Left colon (tissue), 2 donors: ENCODE data around the gene PPP2CA. TPM values are rescaled to one million over a fixed set of nuclear protein-coding genes. Genes with fewer than 3 reads are reported as not detected.
"Not testable (repeated sequence)": the region's sequence is repeated elsewhere in the genome, so short reads cannot be mapped to it uniquely, and the experiment has no call there.

Experiments used
- ATAC-seq: fragments of 200-7000 bp; cut with Tn5 transposase; one replicate; pipeline ENCODE4 v1.9.1; 2020; ENCODE audit warnings: mild to moderate bottlenecking, moderate library complexity
- DNase-seq, 2 donors: peaks; one replicate each; pipeline ENCODE4 v3.0.0-alpha.2; 2020
- intact Hi-C, 2 donors: fragments of 100-400 bp; cut with DNase I in 1 of 2; cut with micrococcal nuclease in 1 of 2; formaldehyde crosslinking; loops; one replicate each; pipeline versions ENCODE4 v1.11.2 to v1.14.0; 2022; cut with DNase I, micrococcal nuclease
- total RNA-seq, 2 donors: library from RNA; stranded (reverse); fragmentation: NEBNext Ultra II Directional; extraction: Animal tissue kit (Norgen Biotek cat#: 25700); gene quantifications; one replicate each; pipeline ENCODE4 v1.2.1, GENCODE V29; 2021
- donor health status: DM: no; HTN: no; CAD: no.
- donor health status: DM: yes; HTN: yes; CAD: no.

PPP2CA gene
- total RNA-seq, 2 donors from 2014 or later = 117 to 119 TPM

- ATAC-seq = no peak
- DNase-seq = no peak
- intact Hi-C loops = no loop called here
Observed at GRCh38 chr5:134247428-134248224, 21.8 kb upstream of the PPP2CA start.

GRCh38 chr5:134246771-134247427, 21.0 kb upstream of the PPP2CA start:
- intact Hi-C loops = no loop called here
- no peak for ATAC-seq
- no peak for DNase-seq

- intact Hi-C loops = no loop called here
- DNase-seq (no peak), ATAC-seq (no peak)
Observed at GRCh38 chr5:134245692-134246091, 19.8 kb upstream of the PPP2CA start.

DNA sequence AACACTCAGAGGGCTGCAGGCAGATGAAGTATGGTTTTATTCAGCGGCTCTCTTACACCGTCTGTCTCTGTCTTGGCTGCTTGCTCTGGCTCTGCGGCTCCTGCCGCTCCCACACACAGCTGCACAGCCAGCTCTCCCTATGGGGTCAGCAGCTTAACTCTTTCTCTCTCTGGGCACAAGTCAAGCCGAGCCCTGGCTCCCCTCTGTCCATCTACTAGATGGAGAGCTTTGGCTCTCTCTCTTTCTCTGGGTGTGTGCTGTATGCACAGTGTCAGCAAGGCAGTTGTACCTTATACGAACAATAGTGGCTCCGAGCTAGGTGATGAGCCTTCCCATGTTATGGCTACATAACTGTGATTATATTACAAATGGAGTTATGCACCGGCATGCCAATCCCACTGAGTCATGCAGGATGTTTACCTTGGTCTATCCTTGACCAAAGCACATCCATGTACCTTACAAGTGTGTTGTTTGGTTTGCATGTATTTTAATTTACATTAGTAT, 19.3 kb upstream of the PPP2CA start:
- DNase-seq = no peak
- intact Hi-C loops = no loop called here
- peak; percentile 54 for ATAC-seq

- DNase-seq (no peak), ATAC-seq (no peak)
- intact Hi-C loops = no loop called here
Observed at GRCh38 chr5:134242146-134242545, 16.3 kb upstream of the PPP2CA start.

DNA sequence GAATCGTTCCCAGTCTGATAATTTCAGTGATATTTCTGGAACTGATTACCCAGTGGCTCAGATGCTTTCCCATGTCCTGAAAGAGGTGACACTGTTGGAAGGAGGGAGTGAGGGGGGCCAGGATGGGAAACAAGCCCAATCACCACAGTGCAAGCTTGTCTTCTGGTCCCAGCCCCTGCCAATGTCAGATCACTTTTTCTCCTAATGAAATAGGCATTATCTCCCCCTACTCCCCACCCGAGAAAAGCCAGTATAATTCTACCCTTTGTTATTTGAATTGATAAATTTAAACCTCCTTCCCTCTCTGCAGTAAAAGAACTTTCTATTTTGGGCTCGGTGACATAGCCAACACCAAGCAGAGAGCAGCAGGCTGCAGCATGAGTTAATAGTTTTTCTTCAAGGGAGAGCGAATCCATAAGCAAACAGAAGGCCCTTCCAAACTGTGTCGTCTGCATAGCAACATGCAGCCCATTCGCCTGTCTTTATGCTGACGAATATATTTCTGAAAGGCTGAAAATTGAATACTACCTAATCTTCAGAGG, 14.6 kb upstream of the PPP2CA start:
- ATAC-seq = no peak
- intact Hi-C loops = no loop called here
- no peak for DNase-seq

GRCh38 chr5:134236820-134237219, 10.9 kb upstream of the PPP2CA start:
- intact Hi-C loops = no loop called here
- ATAC-seq (no peak), DNase-seq (no peak)

- intact Hi-C loops = no loop called here
- ATAC-seq = no peak
- DNase-seq = no peak
Observed at GRCh38 chr5:134236318-134236717, 10.4 kb upstream of the PPP2CA start.

DNA sequence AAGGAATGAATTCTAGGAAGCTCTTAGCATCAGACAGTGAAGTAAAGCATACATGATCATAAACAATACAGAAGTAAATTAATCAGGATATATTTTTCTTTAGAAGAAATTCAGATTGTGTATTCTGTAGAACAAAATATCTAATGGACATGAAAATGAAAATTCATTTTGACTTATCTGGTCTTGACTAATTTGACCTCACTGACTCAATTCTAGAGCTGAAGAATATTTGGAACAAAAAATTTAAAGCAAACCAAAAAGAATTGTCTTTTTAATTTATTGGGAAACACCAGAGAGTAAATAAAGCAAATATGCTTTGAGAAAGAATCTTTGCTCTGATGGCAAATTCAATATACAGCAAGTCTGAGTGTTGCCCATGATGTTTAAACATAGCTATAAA, 2.8 kb upstream of the PPP2CA start:
- no peak for ATAC-seq
- DNase-seq = no peak
- intact Hi-C loops = no loop called here

DNA sequence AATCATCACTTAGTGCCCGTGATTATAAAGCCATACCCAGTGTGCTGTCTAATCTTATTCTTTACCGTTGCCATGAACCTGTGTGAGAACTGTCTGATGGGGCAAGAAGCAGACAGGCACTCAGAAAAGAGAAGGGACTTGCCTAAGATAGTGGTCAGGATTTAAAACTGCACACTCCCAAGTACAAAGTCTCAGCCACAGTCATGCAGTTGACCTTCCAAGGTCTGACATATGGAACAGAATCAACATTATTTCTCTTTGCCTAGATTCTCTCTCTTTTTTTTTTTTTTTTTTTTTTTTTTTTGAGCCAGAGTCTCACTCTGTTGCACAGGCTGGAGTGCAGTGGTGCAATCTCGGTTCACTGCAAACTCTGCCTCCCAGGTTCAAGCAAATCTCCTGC, 1.9 kb upstream of the PPP2CA start:
- intact Hi-C loops = no loop called here
- ATAC-seq (no peak), DNase-seq (no peak)

DNA sequence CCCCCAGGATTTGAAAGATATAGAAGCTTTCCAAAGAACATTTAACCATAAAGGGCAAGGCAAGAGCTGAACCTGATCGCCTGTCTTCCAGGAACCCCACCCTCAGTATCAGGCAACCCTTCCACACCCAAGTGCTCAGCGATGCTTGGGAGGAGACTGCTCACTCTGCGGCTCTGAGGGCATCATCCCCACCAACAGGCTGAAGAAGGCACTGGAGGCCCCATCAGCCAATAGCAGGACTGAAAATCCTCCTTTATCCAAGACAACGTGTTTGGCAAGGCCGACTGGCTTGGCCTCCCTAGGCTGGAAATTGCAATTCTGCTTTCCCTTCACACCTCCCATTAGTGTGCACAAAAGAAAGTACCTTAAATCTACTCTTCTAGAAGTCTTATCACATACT, 1.4 kb upstream of the PPP2CA start:
- intact Hi-C loops = no loop called here
- DNase-seq (peak; percentile 43 to 68), ATAC-seq (peak; percentile 39)

- intact Hi-C loops = no loop called here
- ATAC-seq = peak; percentile 82
- peak; percentile 90 to 92 for DNase-seq
Observed at GRCh38 chr5:134226441-134227192, 744 bp upstream of the PPP2CA start.

GRCh38 chr5:134224888-134225779, 739 bp downstream of the PPP2CA start:
- DNase-seq (peak; percentile 47 to 78), ATAC-seq (peak; percentile 31)
- intact Hi-C loops = no loop called here

GRCh38 chr5:134223406-134224248, 2.2 kb downstream of the PPP2CA start:
- DNase-seq = no peak
- ATAC-seq = no peak
- intact Hi-C loops = no loop called here

GRCh38 chr5:134221690-134222089, 4.2 kb downstream of the PPP2CA start:
- ATAC-seq, DNase-seq, intact Hi-C loops: not testable (repeated sequence)

DNA sequence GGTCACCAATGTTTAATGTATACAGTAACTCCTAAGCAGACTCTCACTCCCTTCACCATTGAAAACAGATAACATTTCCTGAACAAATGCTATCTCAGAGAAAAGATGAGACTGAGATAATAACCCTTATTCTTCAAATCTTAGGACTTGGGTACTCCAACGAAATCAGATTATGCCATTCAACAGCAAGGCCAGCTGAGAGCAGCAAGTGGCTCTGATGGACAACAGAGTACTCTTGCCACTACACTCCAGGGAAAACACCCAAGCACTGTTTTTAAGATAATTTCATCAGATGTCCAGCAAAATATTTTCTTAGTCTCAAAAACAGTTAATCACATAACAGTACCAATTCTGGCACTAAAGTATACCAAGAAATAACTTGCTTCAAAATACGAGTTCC, 10.1 kb downstream of the PPP2CA start:
- DNase-seq (no peak), ATAC-seq (no peak)
- intact Hi-C loops = no loop called here

DNA sequence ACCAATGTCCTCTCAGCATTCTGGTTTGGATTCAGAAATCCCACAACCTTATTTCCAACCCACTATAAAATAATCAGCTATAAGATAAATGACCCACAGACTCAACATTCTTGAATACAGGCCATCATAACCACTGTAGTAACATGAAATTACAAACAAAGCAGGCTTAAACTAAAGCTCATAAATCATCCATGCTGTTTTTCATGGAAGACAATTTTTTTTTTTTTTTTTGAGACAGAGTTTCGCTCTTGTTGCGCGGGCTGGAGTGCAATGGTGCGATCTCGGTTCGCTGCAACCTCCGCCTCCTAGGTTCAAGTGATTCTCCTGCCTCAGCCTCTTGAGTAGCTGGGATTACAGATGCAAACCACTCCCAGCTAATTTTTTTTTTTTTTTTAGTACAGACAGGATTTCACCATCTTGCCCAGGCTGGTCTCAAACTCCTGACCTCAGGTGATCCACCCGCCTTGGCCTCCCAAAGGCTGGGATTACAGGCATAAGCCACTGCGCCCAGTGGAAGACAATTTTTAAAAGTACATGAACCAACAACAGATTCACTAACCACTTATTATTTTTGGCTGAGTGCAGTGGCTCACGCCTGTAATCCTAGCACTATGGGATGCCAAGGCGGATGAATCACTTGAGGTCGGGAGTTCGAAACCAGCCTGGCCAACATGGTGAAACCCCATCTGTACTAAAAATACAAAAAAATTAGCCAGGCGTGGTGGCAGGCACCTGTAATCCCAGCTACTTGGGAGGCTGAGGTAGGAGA, 14.4 kb downstream of the PPP2CA start:
- intact Hi-C loops, DNase-seq, ATAC-seq: not testable (repeated sequence)
